ENCODE data around the gene MEG3. TPM values are rescaled to one million over a fixed set of nuclear protein-coding genes. Genes with fewer than 3 reads are reported as not detected.
A peak's percentile ranks its signal among the peaks of the same experiment; 100 is the strongest.

MEG3 gene
- total and polyA plus RNA-seq, 4 donors: 250 to 1,152 (median 532) TPM

DNA sequence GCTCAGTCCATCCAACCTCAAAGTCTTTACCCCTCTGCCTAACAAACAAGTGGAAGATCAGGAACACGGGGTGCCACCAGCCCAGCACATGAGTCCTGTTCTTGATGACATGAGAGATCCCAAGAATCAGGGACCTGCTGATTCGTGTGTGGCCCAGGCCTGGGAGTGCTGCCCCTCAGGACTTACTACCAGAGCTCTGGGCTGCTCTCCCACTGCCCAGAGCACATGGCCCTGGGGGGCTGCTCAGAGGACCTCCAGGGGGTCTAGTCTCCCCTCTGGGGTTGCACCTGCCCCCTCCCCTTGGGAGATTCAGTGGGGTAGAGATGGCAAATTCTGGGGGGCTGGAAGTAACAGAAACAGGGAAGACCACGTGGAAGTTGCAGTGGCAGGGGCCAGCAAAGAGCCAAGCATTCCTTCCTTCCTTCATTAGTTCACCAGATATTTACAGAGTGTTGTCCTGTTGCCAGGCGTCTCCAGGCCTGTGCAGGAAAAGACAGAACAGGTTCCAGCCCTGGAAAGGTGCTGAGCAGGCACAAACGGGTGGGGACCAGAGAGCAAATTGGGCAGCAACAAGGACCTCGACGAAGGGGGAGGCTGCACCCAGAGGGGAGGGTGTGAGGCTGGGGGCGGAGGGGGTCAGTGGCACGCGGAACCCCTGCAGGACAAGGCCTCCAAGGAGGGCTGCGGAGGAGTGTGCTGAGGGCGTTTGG, 45.1 kb upstream of the MEG3 start:
- Histone ChIP-seq H3K4me3 (ENCODE audit: low read depth, low read length) (no peak overlapping the region), H3K27me3 (ENCODE audit: control insufficient read depth, insufficient read depth, low read length) (no peaks in the 10 kb centered on the region), H3K36me3 (ENCODE audit: control insufficient read depth, insufficient read depth, low read length) (no peaks in the 10 kb centered on the region), H3K27ac (ENCODE audit: low read depth, low read length) (no peak overlapping the region), H3K9me3 (ENCODE audit: control insufficient read depth, insufficient read depth, low read length) (no peaks in the 10 kb centered on the region), H3K4me1 (ENCODE audit: control insufficient read depth, insufficient read depth, low read length) (peaks cover 38% of the 10 kb centered on the region)
- 81% methylated on average over 6 of the region's 12 CpGs for WGBS (ENCODE audit: insufficient coverage)
- DNase-seq (ENCODE audit: low read depth in 4 of 6, low spot score in 6 of 6): no peak

DNA sequence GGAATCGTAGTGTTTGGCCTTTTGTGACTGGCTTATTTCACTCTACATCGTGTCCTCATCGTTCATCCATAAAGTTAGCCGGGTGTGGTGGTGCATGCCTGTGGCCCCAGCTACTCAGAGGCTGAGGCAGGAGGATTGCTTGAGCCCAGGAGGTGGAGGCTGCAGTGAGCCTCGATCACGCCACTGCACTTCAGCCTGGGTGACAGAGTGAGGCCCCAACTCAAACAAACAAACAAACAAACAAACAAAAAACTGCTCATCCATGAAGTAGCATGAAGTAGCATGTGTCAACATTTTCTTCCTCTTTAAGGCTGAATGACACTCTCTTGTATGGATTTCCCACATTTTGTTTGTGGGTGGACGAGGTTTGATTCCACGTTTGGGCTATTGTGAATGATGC, 44.0 kb upstream of the MEG3 start:
- no peak for DNase-seq (ENCODE audit: low read depth in 4 of 6, low spot score in 6 of 6)
- no peak overlapping the region for H3K27ac ChIP-seq (ENCODE audit: low read depth, low read length)
- H3K4me3 ChIP-seq (ENCODE audit: low read depth, low read length): no peak overlapping the region
- WGBS (ENCODE audit: insufficient coverage): 95% methylated on average over 5 of the region's 8 CpGs
- no peaks in the 10 kb centered on the region for H3K27me3 ChIP-seq (ENCODE audit: control insufficient read depth, insufficient read depth, low read length)
- H3K4me1 ChIP-seq (ENCODE audit: control insufficient read depth, insufficient read depth, low read length): peaks cover 36% of the 10 kb centered on the region
- H3K9me3 ChIP-seq (ENCODE audit: control insufficient read depth, insufficient read depth, low read length): no peaks in the 10 kb centered on the region
- no peaks in the 10 kb centered on the region for H3K36me3 ChIP-seq (ENCODE audit: control insufficient read depth, insufficient read depth, low read length)

DNA sequence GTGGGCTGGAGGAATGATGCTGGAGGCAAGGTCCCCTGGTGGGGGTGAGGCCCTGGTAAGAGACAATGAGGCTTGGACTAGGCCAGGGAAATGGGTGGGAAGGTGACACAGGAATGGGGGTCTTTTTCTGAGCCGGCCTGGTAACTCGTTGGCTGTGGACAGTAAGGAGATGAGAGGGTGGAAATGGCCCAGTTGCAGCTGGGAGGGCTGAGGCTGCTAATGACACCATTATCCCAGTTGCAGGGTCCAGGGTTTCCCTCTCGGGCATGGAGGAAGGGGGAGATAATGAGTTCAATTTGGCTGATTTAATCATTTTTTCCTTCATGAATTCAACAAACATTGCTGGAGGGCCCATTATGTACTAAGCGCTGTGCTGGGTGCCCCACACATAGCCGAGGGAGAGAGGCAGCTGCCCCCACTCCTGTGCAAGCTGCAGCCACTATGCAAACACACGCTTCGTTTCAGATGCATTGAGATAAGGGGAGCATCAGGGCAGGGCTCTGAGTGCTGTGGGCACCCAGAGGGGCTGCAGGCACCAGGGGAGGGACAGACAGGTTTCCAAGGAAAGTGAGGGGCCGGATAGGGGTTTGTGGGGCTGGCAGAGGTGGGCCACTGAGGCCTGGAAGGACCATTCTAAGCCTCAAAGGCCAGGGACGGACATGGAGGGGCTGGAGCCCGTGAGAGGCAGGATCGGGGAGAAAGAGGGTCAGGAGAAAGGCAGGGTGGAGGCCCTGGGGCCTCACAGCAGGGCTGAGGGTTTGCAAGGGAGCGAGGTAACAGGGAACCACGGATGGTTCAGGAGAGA, 43.2 kb upstream of the MEG3 start:
- Histone ChIP-seq H3K4me1 (ENCODE audit: control insufficient read depth, insufficient read depth, low read length) (peaks cover 34% of the 10 kb centered on the region), H3K36me3 (ENCODE audit: control insufficient read depth, insufficient read depth, low read length) (no peaks in the 10 kb centered on the region), H3K4me3 (ENCODE audit: low read depth, low read length) (no peak overlapping the region), H3K27me3 (ENCODE audit: control insufficient read depth, insufficient read depth, low read length) (no peaks in the 10 kb centered on the region), H3K27ac (ENCODE audit: low read depth, low read length) (no peak overlapping the region), H3K9me3 (ENCODE audit: control insufficient read depth, insufficient read depth, low read length) (no peaks in the 10 kb centered on the region)
- peak in 1 of 6 donors; percentile 57 for DNase-seq (ENCODE audit: low read depth in 4 of 6, low spot score in 6 of 6)
- WGBS (ENCODE audit: insufficient coverage): 69% methylated on average over 12 of the region's 13 CpGs

DNA sequence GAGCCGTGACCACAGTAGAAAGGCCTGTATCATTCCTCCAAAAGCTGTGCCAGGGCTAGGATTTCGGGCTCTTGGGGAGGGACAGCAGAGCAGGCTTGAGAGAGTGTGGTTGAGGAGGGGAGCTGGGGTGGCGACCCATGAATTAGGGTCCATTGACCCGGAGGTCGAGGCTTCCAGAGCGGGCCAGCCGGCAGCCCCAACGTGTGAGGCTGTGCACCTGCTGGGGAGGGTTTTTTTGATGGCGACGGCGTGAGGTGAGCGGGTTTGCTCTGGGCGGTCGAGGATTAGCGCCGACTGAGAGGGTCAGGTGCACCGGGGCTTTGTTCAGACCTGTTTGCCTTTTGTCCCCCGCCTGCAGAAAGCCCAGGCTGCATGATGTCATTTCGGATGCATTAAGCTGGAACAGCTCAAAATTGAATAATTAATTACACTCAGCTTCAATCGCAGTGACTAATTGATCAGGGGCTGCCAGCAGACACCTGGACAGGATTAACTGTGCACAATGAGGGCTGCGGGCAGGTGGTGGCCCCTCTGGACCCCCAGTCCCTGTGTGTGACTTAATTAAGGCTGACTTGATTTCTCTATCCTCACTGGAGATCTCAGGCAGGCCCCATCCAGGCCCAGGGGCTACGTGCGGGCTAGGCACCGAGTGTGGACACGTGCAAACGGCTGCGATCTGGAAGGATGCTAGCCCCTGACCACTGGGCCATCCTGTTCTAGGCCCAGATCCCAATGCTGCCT, 42.1 kb upstream of the MEG3 start:
- DNase-seq (ENCODE audit: low read depth in 4 of 6, low spot score in 6 of 6): no peak
- Histone ChIP-seq H3K9me3 (ENCODE audit: control insufficient read depth, insufficient read depth, low read length) (no peaks in the 10 kb centered on the region), H3K27me3 (ENCODE audit: control insufficient read depth, insufficient read depth, low read length) (no peaks in the 10 kb centered on the region), H3K27ac (ENCODE audit: low read depth, low read length) (no peak overlapping the region), H3K36me3 (ENCODE audit: control insufficient read depth, insufficient read depth, low read length) (no peaks in the 10 kb centered on the region), H3K4me1 (ENCODE audit: control insufficient read depth, insufficient read depth, low read length) (peaks cover 35% of the 10 kb centered on the region), H3K4me3 (ENCODE audit: low read depth, low read length) (no peak overlapping the region)
- 80% methylated on average over 24 of the region's 27 CpGs for WGBS (ENCODE audit: insufficient coverage)

GRCh38 chr14:100784523-100785337, 41.2 kb upstream of the MEG3 start:
- no peak for DNase-seq (ENCODE audit: low read depth in 4 of 6, low spot score in 6 of 6)
- no peak overlapping the region for H3K27ac ChIP-seq (ENCODE audit: low read depth, low read length)

DNA sequence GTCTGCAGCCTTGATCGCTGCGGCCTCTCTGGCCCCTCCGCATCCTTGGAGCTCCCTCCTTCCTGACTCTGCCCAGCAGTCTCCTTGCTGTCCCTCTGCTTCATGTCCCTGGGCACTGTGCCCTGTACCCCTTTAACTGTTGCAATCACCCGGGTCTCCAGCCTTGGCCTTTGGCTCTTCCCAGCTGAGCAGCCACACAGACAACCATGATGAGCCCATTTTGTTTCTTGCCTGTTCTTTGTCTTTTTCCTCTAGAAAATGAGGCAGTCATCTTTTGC, 40.6 kb upstream of the MEG3 start:
- 88% methylated on average over 4 of the region's 4 CpGs for WGBS (ENCODE audit: insufficient coverage)
- Histone ChIP-seq H3K4me3 (ENCODE audit: low read depth, low read length) (no peak overlapping the region), H3K27ac (ENCODE audit: low read depth, low read length) (no peak overlapping the region), H3K27me3 (ENCODE audit: control insufficient read depth, insufficient read depth, low read length) (no peaks in the 10 kb centered on the region), H3K4me1 (ENCODE audit: control insufficient read depth, insufficient read depth, low read length) (peaks cover 38% of the 10 kb centered on the region), H3K9me3 (ENCODE audit: control insufficient read depth, insufficient read depth, low read length) (no peaks in the 10 kb centered on the region), H3K36me3 (ENCODE audit: control insufficient read depth, insufficient read depth, low read length) (no peaks in the 10 kb centered on the region)
- DNase-seq (ENCODE audit: low read depth in 4 of 6, low spot score in 6 of 6): no peak

More at GRCh38 chr14:100784523-100785337, 41.2 kb upstream of the MEG3 start:
- no peaks in the 10 kb centered on the region for H3K9me3 ChIP-seq (ENCODE audit: control insufficient read depth, insufficient read depth, low read length)
- H3K4me3 ChIP-seq (ENCODE audit: low read depth, low read length): no peak overlapping the region
- 96% methylated on average over 8 of the region's 11 CpGs for WGBS (ENCODE audit: insufficient coverage)
- no peaks in the 10 kb centered on the region for H3K27me3 ChIP-seq (ENCODE audit: control insufficient read depth, insufficient read depth, low read length)
- no peaks in the 10 kb centered on the region for H3K36me3 ChIP-seq (ENCODE audit: control insufficient read depth, insufficient read depth, low read length)
- peaks cover 38% of the 10 kb centered on the region for H3K4me1 ChIP-seq (ENCODE audit: control insufficient read depth, insufficient read depth, low read length)

DNA sequence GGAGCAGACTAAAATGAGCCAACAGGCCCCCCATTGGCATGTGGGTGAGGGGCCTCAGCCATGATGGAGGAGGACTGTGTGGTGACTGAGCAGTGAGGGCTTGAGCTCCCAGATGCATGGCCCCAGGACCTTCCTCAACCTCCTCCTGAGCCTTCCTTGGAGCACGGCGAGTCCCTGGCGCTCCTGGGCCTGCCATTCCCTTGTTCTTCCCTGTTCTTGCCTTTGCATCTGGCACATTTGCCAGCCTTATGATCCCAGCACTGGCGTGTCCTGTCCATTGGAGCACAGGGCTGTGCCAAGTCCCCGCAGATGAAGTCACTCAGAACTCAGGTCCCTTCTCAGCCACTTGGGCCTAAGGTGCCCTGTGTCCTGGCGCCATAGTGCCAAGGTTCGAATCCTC, 40.3 kb upstream of the MEG3 start:
- 91% methylated on average over 6 of the region's 7 CpGs for WGBS (ENCODE audit: insufficient coverage)
- no peaks in the 10 kb centered on the region for H3K27me3 ChIP-seq (ENCODE audit: control insufficient read depth, insufficient read depth, low read length)
- H3K9me3 ChIP-seq (ENCODE audit: control insufficient read depth, insufficient read depth, low read length): no peaks in the 10 kb centered on the region
- DNase-seq (ENCODE audit: low read depth in 4 of 6, low spot score in 6 of 6): no peak
- H3K4me1 ChIP-seq (ENCODE audit: control insufficient read depth, insufficient read depth, low read length): peaks cover 38% of the 10 kb centered on the region
- H3K27ac ChIP-seq (ENCODE audit: low read depth, low read length): no peak overlapping the region
- H3K36me3 ChIP-seq (ENCODE audit: control insufficient read depth, insufficient read depth, low read length): no peaks in the 10 kb centered on the region
- H3K4me3 ChIP-seq (ENCODE audit: low read depth, low read length): no peak overlapping the region

- no peaks in the 10 kb centered on the region for H3K9me3 ChIP-seq (ENCODE audit: control insufficient read depth, insufficient read depth, low read length)
- H3K36me3 ChIP-seq (ENCODE audit: control insufficient read depth, insufficient read depth, low read length): no peaks in the 10 kb centered on the region
- no peaks in the 10 kb centered on the region for H3K27me3 ChIP-seq (ENCODE audit: control insufficient read depth, insufficient read depth, low read length)
- no peak overlapping the region for H3K27ac ChIP-seq (ENCODE audit: low read depth, low read length)
- peaks cover 38% of the 10 kb centered on the region for H3K4me1 ChIP-seq (ENCODE audit: control insufficient read depth, insufficient read depth, low read length)
- peak in 2 of 6 donors; percentile 39 to 43 for DNase-seq (ENCODE audit: low read depth in 4 of 6, low spot score in 6 of 6)
- H3K4me3 ChIP-seq (ENCODE audit: low read depth, low read length): no peak overlapping the region
- WGBS (ENCODE audit: insufficient coverage): 31% methylated on average over 7 of the region's 11 CpGs
These were observed 39.8 kb upstream of the MEG3 start for GRCh38 chr14:100786131-100786530.

DNA sequence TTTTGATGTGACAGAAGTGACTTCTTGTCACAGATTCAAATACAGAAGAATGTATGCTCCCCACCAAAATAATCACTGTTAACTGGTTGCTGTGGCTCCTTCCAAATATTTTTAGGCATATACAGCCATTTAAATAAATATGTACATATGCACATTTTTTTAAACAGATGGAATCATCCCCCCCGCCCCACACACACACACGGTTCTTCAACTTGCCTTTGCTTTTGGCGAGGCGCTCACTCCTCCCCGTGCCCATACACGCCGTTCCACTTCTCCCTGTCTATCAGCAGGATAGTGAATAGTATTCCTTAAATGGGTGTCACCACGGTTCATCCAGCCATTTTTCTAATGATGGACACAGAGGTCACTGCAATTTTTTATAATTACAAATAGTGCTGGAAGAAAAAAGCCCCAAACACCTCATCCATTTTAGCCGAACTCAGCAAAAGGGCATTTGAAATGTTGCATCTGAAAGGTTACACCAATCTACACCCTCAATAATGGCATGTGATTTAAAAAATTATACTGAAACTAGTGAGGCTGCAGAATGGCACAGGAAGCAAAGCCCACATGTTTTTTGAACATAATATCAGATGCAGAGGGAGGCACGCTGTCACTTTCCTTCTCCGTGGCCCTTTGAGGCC, 39.2 kb upstream of the MEG3 start:
- no CpG with 5 or more reads among the region's 11 CpGs for WGBS (ENCODE audit: insufficient coverage)

More for the DNA sequence above, 39.2 kb upstream of the MEG3 start:
- H3K4me1 ChIP-seq (ENCODE audit: control insufficient read depth, insufficient read depth, low read length): peaks cover 38% of the 10 kb centered on the region
- H3K9me3 ChIP-seq (ENCODE audit: control insufficient read depth, insufficient read depth, low read length): no peaks in the 10 kb centered on the region
- DNase-seq (ENCODE audit: low read depth in 4 of 6, low spot score in 6 of 6): peak in 1 of 6 donors; percentile 75
- no peak overlapping the region for H3K27ac ChIP-seq (ENCODE audit: low read depth, low read length)
- no peak overlapping the region for H3K4me3 ChIP-seq (ENCODE audit: low read depth, low read length)
- no peaks in the 10 kb centered on the region for H3K36me3 ChIP-seq (ENCODE audit: control insufficient read depth, insufficient read depth, low read length)
- no peaks in the 10 kb centered on the region for H3K27me3 ChIP-seq (ENCODE audit: control insufficient read depth, insufficient read depth, low read length)
